ENCODE measurements around the gene MAPK4.

The MAPK4 gene

DNA sequence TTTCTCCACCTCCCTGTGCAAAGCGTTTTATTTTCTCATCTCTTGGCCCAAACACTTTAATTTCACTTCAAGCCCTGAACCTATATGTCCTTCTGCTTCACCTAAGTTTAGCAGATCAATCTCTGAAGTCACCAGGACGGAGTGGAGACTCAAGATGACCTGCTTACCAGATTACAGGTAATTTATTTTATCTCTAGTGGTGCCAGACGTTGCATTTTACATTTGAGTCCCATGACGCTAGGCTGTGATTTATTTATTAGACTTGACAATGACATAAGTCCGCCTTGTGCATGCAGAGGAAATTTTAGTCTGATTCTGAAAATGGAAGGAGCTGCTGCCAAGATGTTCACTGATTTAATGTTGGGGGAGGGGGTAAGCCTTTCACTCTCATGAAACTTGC lies 186.1 kb downstream of the MAPK4 start:
- no peak for TF ChIP-seq Cebpa-rat (IDR thresholded peaks at IDR 0.05)
- Histone ChIP-seq H3K4me2 (no peak overlapping the region), H3K27me3 (no peaks in the 10 kb centered on the region), H4K20me1 (no peaks in the 10 kb centered on the region), H3K4me3 (no peak overlapping the region), H3K4me1 (no peaks in the 10 kb centered on the region), H3K9me3 (peaks cover 18% of the 10 kb centered on the region), H3K36me3 (no peaks in the 10 kb centered on the region), H3K27ac (no peak overlapping the region), H3K9ac (no peak overlapping the region)

DNA sequence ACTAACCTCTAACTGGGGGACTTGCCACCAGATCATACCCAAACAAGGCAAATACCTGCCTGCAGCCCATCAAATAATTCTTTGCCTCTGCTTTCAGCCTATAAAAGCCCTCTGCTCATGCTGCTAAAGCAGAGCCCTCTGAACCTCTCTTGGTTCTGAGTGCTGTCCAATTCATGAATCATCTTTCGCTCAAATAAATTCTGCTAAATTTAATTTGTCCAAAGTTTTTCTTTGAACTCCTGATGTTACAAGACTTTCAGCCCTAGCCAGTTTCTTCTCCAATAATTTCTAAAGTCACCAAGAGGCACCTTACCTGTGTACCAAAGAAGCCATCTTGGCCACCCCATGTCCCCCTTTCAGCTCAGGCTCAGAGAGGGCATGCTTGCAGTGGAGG lies 188.0 kb downstream of the MAPK4 start:
- Histone ChIP-seq H3K27ac (no peak overlapping the region), H4K20me1 (no peaks in the 10 kb centered on the region), H3K27me3 (no peaks in the 10 kb centered on the region), H3K9ac (no peak overlapping the region), H3K4me1 (no peaks in the 10 kb centered on the region), H3K36me3 (no peaks in the 10 kb centered on the region), H3K4me3 (no peak overlapping the region), H3K4me2 (no peak overlapping the region), H3K9me3 (peaks cover 14% of the 10 kb centered on the region)
- TF ChIP-seq Cebpa-rat (IDR thresholded peaks at IDR 0.05), result no peak

DNA sequence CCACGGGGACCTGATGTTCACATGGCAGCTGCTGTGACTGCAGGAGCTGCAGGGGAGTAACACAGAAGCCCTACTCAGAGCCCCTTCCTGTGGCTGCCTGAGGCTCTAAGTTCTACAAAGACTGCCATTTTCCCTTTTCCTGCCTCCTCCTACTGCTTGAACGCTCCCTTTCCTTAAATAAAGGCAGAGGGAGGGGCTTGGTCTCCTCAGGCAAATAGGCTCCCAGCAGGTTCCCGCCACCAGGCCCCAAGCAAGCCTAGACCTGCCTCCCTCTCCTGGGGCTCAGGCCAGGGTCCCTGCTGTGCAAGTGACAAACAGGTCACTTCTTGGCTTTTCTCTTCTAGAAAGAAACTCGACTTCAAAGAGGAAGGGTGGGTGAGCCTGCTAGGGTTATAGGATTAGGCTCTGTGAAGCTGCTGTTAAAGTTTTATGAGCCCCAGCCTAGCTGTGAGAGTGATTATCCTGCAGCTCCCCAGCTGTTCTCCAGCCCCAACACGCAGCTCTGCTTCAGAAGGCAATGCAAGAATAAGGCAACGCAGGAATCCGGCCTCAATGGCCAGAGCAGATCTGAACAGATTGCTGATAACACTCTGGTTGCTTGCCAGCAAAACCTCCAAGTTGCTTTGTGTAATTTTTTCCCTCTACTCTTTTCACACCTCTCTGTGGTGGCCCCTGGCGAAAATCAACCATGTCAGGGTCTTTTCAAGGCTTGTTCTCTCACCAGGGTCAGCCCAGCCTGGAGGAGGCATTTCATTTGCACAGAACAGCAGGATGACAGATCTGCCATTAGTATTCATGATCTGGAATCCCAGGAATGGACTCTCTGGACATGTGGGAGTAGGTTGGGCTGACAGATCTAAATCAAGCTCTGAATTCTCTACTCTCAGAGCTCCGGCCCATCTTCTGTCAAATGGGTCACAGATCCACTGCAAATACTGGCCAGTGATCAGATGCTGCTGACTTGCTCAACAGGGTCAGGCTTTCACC lies 188.6 kb downstream of the MAPK4 start:
- Histone ChIP-seq H3K4me3 (no peak overlapping the region), H3K9ac (no peak overlapping the region), H3K36me3 (no peaks in the 10 kb centered on the region), H3K4me1 (no peaks in the 10 kb centered on the region), H3K4me2 (no peak overlapping the region), H3K27me3 (no peaks in the 10 kb centered on the region), H3K9me3 (0 out of 2 replicates have a peak, but pooled peaks cover 9% of the 10 kb centered on the region), H4K20me1 (no peaks in the 10 kb centered on the region), H3K27ac (no peak overlapping the region)
- TF ChIP-seq Cebpa-rat (IDR thresholded peaks at IDR 0.05), result no peak

DNA sequence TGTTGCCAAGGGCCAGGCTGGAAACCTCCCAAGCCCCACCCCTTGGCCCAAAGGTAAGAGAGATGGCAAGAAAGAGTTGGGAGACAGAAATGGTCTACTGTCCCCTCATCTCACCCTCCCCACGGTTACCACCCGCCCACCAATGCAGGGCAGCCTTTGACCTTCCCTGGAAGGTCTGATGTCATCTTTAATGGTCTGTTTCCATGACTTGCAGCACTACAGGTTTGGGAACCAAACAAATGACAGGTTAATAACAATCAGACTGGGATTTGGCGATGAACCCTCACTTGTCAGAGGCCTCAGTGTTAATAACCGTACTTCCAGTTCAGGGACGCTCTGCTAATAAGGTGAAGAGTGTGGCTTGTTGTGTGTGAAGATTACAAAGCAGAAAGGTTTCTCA lies 189.5 kb downstream of the MAPK4 start:
- no peak for TF ChIP-seq Cebpa-rat (IDR thresholded peaks at IDR 0.05)
- H3K4me3 ChIP-seq, result no peak overlapping the region
- no peaks in the 10 kb centered on the region for H3K27me3 ChIP-seq
- no peaks in the 10 kb centered on the region for H4K20me1 ChIP-seq
- 0 out of 2 replicates have a peak, but pooled peaks cover 9% of the 10 kb centered on the region for H3K9me3 ChIP-seq
- H3K4me1 ChIP-seq, result no peaks in the 10 kb centered on the region
- no peaks in the 10 kb centered on the region for H3K36me3 ChIP-seq
- no peak overlapping the region for H3K9ac ChIP-seq
- no peak overlapping the region for H3K27ac ChIP-seq
- no peak overlapping the region for H3K4me2 ChIP-seq

DNA sequence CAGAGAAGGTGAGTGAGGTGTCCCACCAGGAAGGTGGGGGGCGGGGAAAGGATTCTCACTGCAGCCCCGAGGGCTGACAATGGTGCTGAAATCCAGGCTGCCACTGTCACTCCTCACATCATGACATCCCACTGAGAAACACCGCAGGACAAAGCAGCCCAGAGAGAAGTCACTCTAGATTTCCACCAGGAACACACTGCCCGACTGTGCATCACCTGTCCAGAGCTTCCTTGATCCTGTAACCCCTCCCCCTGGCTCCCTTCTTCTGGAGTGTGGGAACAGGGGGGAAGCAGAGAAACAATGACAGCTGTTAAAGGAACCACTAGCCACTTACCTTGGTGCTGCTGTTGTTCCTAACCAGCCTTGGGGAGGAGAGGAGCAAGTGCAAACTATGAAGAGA lies 190.1 kb downstream of the MAPK4 start:
- Histone ChIP-seq H3K27me3 (no peaks in the 10 kb centered on the region), H3K9me3 (0 out of 2 replicates have a peak, but pooled peaks cover 9% of the 10 kb centered on the region), H3K27ac (no peak overlapping the region), H3K36me3 (no peaks in the 10 kb centered on the region), H3K9ac (no peak overlapping the region), H4K20me1 (no peaks in the 10 kb centered on the region), H3K4me1 (no peaks in the 10 kb centered on the region), H3K4me2 (no peak overlapping the region), H3K4me3 (no peak overlapping the region)
- no peak for TF ChIP-seq Cebpa-rat (IDR thresholded peaks at IDR 0.05)

DNA sequence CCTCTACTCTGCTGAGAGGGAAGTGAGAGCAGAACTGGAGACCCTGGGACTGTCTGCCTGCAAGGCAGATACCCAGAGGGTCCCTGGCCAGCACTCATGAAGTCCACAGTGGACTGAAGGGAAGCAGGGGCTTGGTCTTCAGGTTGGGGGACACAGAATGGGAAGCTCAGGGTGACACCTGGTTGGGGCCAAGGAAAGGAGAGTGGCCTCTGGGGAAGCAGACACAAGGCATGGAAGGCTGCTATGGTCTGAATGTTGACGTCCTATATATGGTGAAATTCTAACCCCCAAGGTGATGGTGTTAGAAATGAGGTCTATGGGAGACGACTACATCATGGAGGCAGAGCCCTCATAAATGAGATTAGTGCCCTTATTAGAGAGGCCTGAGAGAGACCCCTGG lies 190.7 kb downstream of the MAPK4 start:
- TF ChIP-seq Cebpa-rat (IDR thresholded peaks at IDR 0.05), result no peak
- Histone ChIP-seq H3K36me3 (no peaks in the 10 kb centered on the region), H3K9me3 (0 out of 2 replicates have a peak, but pooled peaks cover 9% of the 10 kb centered on the region), H3K4me3 (no peak overlapping the region), H4K20me1 (no peaks in the 10 kb centered on the region), H3K4me2 (no peak overlapping the region), H3K4me1 (no peaks in the 10 kb centered on the region), H3K27ac (no peak overlapping the region), H3K9ac (no peak overlapping the region), H3K27me3 (no peaks in the 10 kb centered on the region)

DNA sequence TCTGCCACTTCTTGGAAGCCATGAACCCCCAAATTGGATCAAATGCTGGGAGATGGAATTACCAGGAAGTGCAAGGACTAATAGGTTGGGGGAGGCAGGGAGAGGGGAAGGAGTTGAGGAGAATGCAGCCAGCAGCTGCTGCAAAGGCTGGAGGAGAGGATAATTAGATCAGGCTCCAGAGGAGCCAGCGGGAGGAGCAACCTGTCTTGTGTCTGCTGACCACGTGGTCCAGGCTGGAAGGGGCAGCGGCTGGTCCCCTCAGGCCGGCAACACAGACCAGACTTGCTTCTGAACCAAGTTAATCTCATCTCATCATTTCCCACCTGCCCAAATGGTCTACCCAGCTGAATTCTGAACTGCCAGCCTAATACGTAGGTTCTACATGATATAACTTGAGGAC lies 191.6 kb downstream of the MAPK4 start:
- no peak overlapping the region for H3K4me3 ChIP-seq
- no peak for TF ChIP-seq Cebpa-rat (IDR thresholded peaks at IDR 0.05)
- H3K4me1 ChIP-seq, result no peaks in the 10 kb centered on the region
- 0 out of 2 replicates have a peak, but pooled peaks cover 9% of the 10 kb centered on the region for H3K9me3 ChIP-seq
- no peaks in the 10 kb centered on the region for H3K27me3 ChIP-seq
- H4K20me1 ChIP-seq, result no peaks in the 10 kb centered on the region
- H3K27ac ChIP-seq, result no peak overlapping the region
- H3K36me3 ChIP-seq, result no peaks in the 10 kb centered on the region
- no peak overlapping the region for H3K9ac ChIP-seq
- H3K4me2 ChIP-seq, result no peak overlapping the region

DNA sequence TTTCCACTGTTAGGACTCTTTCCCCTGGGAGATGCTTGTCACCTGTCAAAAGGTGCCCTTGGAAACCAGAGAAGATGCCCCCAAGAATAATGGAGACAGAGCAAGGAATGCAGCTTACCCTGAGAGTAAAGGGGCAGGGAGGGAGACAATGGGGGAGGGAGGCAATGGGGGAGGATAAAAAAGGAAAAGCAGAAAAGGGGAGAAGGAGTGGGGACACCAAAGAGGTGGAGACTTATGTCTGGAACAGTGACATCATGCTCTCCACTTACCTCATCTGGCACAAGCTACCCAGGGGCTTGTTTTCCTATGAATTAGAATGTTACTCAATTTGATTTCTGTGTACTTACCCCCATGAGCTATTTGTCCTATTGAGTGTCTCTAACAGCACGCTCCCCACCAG lies 192.1 kb downstream of the MAPK4 start:
- Histone ChIP-seq H3K27ac (no peak overlapping the region), H3K27me3 (no peaks in the 10 kb centered on the region), H3K4me3 (no peak overlapping the region), H3K4me1 (no peaks in the 10 kb centered on the region), H4K20me1 (no peaks in the 10 kb centered on the region), H3K9ac (no peak overlapping the region), H3K9me3 (0 out of 2 replicates have a peak, but pooled peaks cover 9% of the 10 kb centered on the region), H3K4me2 (no peak overlapping the region), H3K36me3 (no peaks in the 10 kb centered on the region)
- no peak for TF ChIP-seq Cebpa-rat (IDR thresholded peaks at IDR 0.05)

DNA sequence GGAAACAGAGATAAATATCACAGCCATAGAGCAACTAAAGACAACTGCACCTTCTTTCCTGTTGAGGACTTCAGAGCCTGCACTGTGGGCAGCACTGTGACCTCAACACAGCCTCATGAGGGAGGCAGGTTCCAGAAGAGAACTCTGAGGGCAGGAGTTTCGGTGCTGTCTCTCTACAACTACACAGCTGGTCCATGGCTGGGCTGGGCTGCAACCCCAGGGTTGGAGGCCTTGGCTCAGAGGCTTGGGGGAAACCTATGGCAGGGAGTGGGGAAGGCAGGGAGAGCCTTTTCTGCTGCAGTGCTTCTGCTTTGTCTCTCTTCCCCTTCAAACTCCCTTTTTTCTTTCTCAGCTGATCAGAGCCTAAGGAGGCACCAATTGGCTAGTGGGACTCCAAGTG lies 193.4 kb downstream of the MAPK4 start:
- Histone ChIP-seq H3K36me3 (no peaks in the 10 kb centered on the region), H3K4me3 (no peak overlapping the region), H3K4me1 (no peaks in the 10 kb centered on the region), H3K9ac (no peak overlapping the region), H3K27ac (no peak overlapping the region), H3K9me3 (0 out of 2 replicates have a peak, but pooled peaks cover under 1% of the 10 kb centered on the region), H3K4me2 (no peak overlapping the region), H3K27me3 (no peaks in the 10 kb centered on the region), H4K20me1 (no peaks in the 10 kb centered on the region)
- TF ChIP-seq Cebpa-rat (IDR thresholded peaks at IDR 0.05), result no peak

DNA sequence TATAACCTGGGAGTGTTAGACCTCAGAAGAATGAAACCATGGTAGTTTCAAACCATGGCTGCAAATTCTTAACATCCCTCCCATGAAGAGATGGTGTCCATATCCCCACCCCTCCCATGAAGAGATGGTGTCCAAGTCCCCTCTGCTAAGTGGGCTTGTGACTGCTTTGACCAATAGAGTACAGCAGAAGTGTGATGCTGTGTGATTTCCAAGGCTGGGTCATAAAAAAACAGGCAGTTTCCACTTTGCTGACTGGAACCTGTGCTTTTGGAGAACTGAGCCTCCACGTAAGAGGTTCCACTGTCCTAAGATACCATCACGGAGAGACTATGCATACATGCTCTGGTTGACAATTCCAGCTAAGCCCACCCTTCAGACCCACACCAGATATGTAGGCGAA lies 194.4 kb downstream of the MAPK4 start:
- no peak for TF ChIP-seq Cebpa-rat (IDR thresholded peaks at IDR 0.05)
- Histone ChIP-seq H3K4me1 (no peaks in the 10 kb centered on the region), H3K27me3 (no peaks in the 10 kb centered on the region), H3K4me2 (no peak overlapping the region), H3K27ac (no peak overlapping the region), H3K9ac (no peak overlapping the region), H3K36me3 (no peaks in the 10 kb centered on the region), H3K4me3 (no peak overlapping the region), H3K9me3 (no peaks in the 10 kb centered on the region), H4K20me1 (no peaks in the 10 kb centered on the region)

Measured in BLaER1 (cell line).